ENCODE results near the gene C20orf204.

GRCh38 chr20:64050261-64051032 lies 14.5 kb downstream of the C20orf204 start:
- TF ChIP-seq CTCF (conservative IDR thresholded peaks at IDR 0.05), result no peak
- no peak for TF ChIP-seq ZFX (IDR thresholded peaks at IDR 0.05)

Data from C4-2B (cell line).